GM18508 (cell line): Measurements from ENCODE around the gene TFDP2.
"Not testable (repeated sequence)": the region's sequence is repeated elsewhere in the genome, so short reads cannot be mapped to it uniquely, and the experiment has no call there.

ENCODE experiments used
- ATAC-seq: cut with Tn5 transposase; IDR thresholded peaks from one replicate; pipeline ENCODE4 v1.9.1; 2021; ENCODE audit warnings: moderate number of reproducible peaks; ENCODE audit not compliant: insufficient read depth, unreplicated experiment

The TFDP2 gene

DNA sequence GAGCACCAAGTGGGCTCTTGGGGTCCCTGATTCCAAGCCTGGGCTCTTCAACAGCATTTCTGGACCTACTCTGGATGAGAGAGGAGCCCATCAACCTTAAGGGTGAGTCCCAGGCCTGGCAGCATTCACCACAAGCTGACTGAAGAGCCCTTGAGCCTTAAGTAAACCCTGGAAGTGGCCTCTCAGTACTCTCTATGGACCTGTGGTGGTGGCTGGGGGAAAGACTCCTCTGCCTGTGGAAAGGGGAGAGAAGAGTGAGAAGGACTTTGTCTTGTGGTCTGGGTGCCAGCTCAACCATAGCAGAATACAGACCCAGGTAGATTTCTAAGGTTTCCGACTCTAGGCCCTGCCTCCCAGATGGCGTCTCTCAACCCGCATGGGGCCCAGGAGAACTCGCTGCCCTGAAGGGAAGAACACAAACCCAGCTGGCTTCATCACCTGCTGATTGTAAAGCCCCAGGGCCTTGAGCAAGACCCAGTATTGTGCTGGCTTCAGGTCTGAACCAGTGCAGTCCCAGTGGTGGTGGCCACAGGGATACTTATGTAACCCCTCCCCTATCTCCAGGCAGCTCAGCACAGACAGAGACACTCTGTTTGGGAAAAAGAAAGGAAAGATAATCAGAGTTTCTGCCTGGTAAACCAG lies 71.4 kb downstream of the TFDP2 start:
- no peak for ATAC-seq

- no peak for ATAC-seq
These were observed 72.0 kb downstream of the TFDP2 start for GRCh38 chr3:142077155-142077858.

DNA sequence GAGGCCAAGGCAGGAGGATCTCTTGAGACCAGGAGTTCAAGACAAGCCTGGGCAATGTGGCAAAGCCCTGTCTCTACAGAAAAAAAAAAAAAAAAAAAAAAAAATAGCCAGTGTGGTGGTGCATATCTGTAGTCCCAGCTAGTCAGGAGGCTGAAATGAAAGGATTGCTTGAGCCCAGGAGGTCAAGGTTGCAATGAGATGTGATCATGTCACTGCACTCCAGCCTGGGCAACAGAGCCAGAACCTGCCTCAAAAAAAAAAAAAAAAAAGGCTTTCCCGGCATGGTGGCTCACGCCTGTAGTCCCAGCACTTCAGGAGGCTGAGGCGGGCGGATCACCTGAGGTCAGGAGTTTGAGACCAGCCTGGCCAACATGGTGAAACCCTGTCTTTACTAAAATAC lies 73.7 kb downstream of the TFDP2 start:
- not testable (repeated sequence) for ATAC-seq

- ATAC-seq: no peak
These were observed 76.5 kb downstream of the TFDP2 start for GRCh38 chr3:142072816-142073215.

- no peak for ATAC-seq
These were observed 83.4 kb downstream of the TFDP2 start for GRCh38 chr3:142065932-142066331.

DNA sequence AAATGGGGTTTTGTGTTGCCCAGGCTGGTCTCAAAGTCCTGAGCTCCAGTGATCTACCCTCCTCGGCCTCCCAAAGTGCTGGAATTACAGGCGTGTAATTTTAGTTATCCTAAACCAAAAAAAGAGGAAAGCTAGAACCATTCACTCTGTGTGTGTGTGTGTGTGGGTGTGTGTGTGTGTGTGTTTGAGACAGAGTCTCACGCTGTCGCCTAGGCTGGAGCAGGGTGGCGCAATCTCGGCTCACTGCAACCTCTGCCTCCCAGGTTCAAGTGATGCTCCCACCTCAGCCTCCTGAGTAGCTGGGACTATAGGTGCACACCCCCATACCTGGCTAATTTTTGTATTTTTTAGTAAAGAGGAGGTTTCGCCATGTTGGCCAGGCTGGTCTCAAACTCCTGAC lies 84.0 kb downstream of the TFDP2 start:
- ATAC-seq: no peak

GRCh38 chr3:142064454-142064853 lies 84.9 kb downstream of the TFDP2 start:
- ATAC-seq: no peak

DNA sequence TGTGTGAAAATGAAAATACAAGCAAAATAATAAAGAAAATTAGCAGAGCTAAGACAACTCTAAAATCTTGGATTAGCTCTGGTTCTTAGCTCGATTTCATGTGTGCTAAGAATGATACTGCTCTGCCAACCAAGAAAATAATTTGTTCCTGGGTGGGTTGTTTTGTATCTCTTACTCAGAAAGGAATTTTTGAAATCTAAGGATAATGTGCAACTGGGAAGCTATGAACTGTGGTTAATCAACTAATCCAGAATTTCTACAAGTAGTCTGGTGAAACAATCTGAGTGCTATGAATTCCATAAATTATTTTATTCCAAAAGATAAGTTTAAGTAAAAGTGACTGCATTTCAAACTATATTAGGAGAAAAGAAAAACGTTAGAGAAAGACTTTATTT lies 92.0 kb downstream of the TFDP2 start:
- no peak for ATAC-seq

- no peak for ATAC-seq
These were observed 92.6 kb downstream of the TFDP2 start for GRCh38 chr3:142056656-142057330.

DNA sequence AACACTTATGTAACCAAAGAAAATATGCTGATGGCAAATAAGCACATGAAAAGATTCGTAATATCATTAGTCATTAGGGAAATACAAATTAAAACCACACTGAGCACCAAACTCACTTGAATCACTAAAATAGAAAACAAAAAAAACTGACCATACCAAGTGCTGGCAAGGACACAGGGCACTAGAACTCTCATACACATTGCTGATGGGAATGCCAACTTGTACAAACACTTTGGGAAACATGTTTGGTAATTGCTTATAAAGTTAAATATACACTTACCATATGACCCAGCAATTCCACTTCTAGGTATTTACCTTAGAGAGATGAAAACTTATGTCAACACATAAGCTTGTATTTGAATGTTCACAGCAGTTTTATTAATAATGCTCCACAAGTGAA lies 95.5 kb downstream of the TFDP2 start:
- no peak for ATAC-seq

DNA sequence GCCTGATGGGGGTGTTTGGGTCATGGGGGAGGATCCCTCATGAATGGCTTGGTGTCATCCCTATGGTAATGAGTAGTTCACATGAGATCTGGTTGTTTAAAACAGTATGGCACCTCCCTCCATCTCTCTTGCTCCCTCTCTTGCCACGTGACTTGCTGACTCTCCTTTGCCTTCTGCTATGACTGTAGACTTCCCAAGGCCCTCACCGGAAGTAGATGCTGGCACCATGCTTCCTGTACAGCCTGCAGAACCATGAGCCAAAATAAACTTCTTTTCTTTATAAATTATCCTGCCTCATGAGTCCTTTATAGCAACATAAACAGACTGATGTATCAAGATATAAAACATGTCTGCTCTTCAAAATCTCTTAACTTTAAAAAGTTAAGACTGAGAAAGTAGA lies 96.1 kb downstream of the TFDP2 start:
- ATAC-seq: no peak

GRCh38 chr3:142051351-142051750 lies 98.0 kb downstream of the TFDP2 start:
- no peak for ATAC-seq

DNA sequence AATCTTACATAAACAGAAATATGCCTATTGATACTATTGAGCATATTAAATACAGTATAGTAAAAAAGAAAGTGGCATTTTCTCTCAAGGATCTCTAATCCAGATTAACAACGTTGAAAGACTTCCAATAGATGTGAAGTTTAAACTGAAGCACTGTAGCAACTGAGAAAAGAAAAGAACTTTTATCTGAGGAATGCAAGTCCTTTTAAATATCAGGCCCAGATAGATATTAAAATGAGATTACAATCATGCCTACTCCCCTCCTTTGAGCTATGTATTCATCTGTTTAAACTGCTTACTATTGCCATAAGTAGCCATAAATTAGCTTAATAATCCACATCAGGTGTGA lies 102.3 kb downstream of the TFDP2 start:
- no peak for ATAC-seq

DNA sequence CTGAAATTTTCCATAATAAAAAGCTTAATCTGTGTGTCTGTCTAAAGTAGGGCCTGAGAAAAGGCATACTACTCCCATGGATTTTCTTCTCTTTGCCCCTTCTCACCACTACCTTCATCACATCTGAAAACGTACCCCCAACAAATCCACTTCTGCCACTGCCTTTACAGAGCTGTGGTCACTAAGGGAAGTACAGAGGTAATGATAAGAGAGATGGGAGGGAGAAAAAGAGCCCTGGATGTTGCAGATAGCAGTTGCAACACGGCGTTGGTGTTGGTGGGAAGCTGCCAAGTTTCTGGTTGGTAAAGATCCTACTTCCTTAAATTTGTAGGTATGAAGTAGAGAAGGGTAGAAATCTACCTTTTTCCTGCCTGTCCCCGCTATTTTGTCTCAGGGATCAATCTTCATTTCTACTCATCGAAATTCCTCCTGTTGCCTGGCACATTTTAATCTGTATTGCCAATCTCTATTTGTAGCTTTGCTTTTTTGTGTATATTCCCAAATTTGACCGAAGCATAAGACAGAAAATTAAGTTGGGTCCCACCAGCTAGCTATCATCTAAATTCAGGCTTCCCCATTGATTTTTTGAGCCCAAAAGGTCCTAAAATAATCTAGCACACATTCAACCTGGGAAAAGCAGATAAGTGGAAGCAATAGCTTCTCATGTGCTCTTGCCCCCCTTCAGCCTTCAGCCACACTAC lies 102.9 kb downstream of the TFDP2 start:
- no peak for ATAC-seq

GRCh38 chr3:142040941-142041491 lies 108.3 kb downstream of the TFDP2 start:
- no peak for ATAC-seq

GRCh38 chr3:142035308-142035922 lies 113.9 kb downstream of the TFDP2 start:
- no peak for ATAC-seq

DNA sequence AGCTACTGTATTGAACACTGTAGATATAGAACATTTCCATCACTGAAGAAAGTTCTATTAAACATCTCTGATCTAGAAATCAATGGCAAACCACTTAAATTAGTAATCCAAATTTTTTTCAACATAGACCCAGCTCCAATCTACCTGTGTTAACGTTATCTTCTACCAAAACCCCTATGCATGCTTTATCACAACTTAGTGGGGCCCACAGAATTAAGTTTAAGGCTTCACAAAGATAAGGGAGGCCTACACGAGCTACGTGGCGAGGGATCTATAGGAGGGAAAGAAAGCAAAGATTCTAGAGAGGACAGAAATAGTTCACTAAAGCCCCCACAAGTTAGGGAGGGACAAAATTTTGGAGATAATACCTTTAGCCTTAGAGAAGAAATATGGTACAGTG lies 116.1 kb downstream of the TFDP2 start:
- ATAC-seq: no peak

GRCh38 chr3:142031575-142031974 lies 117.8 kb downstream of the TFDP2 start:
- no peak for ATAC-seq

- no peak for ATAC-seq
These were observed 119.6 kb downstream of the TFDP2 start for GRCh38 chr3:142029791-142030190.

DNA sequence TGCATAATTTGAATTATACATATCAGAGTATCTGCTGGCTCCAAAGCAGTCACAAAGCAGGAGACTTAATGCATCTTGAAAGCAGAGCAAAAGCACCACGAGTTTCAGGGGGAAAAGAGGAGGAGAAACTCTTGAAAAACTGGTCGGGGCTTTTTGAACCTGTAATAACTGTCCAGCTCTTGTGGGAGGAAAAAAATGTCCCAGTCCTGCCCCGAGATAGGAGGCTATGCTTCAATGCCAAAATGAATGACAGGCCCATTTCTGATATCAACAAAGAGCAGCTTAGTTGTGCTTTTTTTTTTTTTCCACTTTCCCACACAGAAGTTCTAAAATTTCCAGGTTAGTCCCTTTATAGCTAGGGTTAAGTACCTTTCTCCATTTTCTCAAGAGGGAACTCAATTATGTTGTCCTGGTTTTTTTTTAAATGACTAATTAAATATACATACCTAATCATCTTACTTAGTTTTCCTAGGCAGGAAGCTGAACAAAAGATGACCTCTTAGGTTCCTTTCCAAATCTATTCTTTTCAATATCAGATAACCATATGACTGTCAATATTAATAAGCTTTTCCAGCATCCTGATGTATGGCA lies 120.2 kb downstream of the TFDP2 start:
- ATAC-seq: no peak
